H1 (cell line): ENCODE data around the gene LHFPL2. TPM values are rescaled to one million over a fixed set of nuclear protein-coding genes. Genes with fewer than 3 reads are reported as not detected.

Experiments used
- CTCF ChIA-PET: fragments of 300-600 bp; sonication (Branson Sonifier 250); formaldehyde crosslinking; loops from one replicate; lab custom pipeline; 2021; ENCODE audit not compliant: partially characterized antibody; lab: Charles Lee
- POLR2A ChIA-PET: fragments of 300-600 bp; sonication (Branson Sonifier 250); formaldehyde crosslinking; loops from one replicate; lab custom pipeline; 2021; ENCODE audit warnings: inconsistent platforms; ENCODE audit not compliant: partially characterized antibody; lab: Charles Lee
- DNase-seq, 2 experiments: peaks; one replicate each; pipeline versions ENCODE4 v3.0.0 to v3.0.0-alpha.2; 2010 to 2022; ENCODE audit warnings: low spot score in 2 of 2, low read depth in 1 of 2, mixed read lengths in 1 of 2
- FAIRE-seq: peaks from 2 replicates; lab custom pipeline; 2011; peaks lifted over from hg19 to GRCh38; lab: Jason Lieb, UNC
- H2AFZ ChIP-seq: 2 replicates; pipeline ENCODE4 v1.8.1; 2012; ENCODE audit warnings: low read length, inconsistent platforms
- H2AK5ac ChIP-seq: 2 replicates; pipeline ENCODE4 v1.6.1; 2013; ENCODE audit warnings: low read depth, low read length
- H2BK120ac ChIP-seq: replicated peaks from 2 replicates; pipeline ENCODE3; 2013; ENCODE audit warnings: low read depth, low read length, inconsistent platforms
- H2BK12ac ChIP-seq: 2 replicates; pipeline ENCODE4 v1.6.1; 2013; ENCODE audit warnings: low read depth, low read length
- H2BK15ac ChIP-seq: 2 replicates; pipeline ENCODE4 v1.6.1; 2013; ENCODE audit warnings: low read length
- H2BK20ac ChIP-seq: 2 replicates; pipeline ENCODE4 v1.6.1; 2013; ENCODE audit warnings: low read length
- H2BK5ac ChIP-seq: 2 replicates; pipeline ENCODE4 v1.6.1; 2013; ENCODE audit warnings: low read depth, low read length
- H3K14ac ChIP-seq: 2 replicates; pipeline ENCODE4 v1.6.1; 2013; ENCODE audit warnings: inconsistent platforms; ENCODE audit not compliant: insufficient read length
- H3K18ac ChIP-seq: 2 replicates; pipeline ENCODE4 v1.6.1; 2013; ENCODE audit warnings: low read length; ENCODE audit errors: extremely low read depth
- H3K23ac ChIP-seq: 2 replicates; pipeline ENCODE4 v1.6.1; 2013; ENCODE audit warnings: inconsistent platforms; ENCODE audit not compliant: insufficient read length
- H3K23me2 ChIP-seq: 2 replicates; pipeline ENCODE4 v1.6.1; 2013; ENCODE audit warnings: low read depth, low read length
- H3K27ac ChIP-seq: 2 replicates; pipeline ENCODE4 v1.6.1; 2011; ENCODE audit warnings: low read depth, low read length, inconsistent platforms
- H3K27me3 ChIP-seq, 4 experiments: replicated peaks in 1 of 4; 1 replicate in 1 of 4; 2 replicates in 3 of 4; pipeline versions ENCODE4 v1.6.1 to v1.8.1; 2011 to 2013; ENCODE audit warnings: low read length in 3 of 4, mild to moderate bottlenecking in 3 of 4, inconsistent platforms in 2 of 4, mixed read lengths in 2 of 4, moderate library complexity in 1 of 4; ENCODE audit not compliant: control insufficient read depth in 3 of 4, insufficient read depth in 3 of 4; ENCODE audit errors: extremely low read depth in 1 of 4
- H3K36me3 ChIP-seq, 4 experiments: 2 replicates each; pipeline versions ENCODE4 v1.6.1 to v1.8.1; 2011 to 2013; ENCODE audit warnings: mild to moderate bottlenecking in 4 of 4, low read length in 3 of 4, moderate library complexity in 2 of 4, control low read depth in 1 of 4, inconsistent platforms in 1 of 4; ENCODE audit not compliant: insufficient read depth in 4 of 4, control insufficient read depth in 2 of 4
- H3K4ac ChIP-seq: replicated peaks from 2 replicates; pipeline ENCODE3; 2013; ENCODE audit warnings: low read length, low read depth, mixed read lengths, inconsistent platforms; ENCODE audit not compliant: insufficient read length
- H3K4me1 ChIP-seq, 4 experiments: replicated peaks in 1 of 4; 1 replicate in 1 of 4; 2 replicates in 3 of 4; pipeline versions ENCODE4 v1.6.1 to v1.8.1; 2011 to 2013; ENCODE audit warnings: low read length in 3 of 4, inconsistent platforms in 2 of 4, mixed read lengths in 1 of 4; ENCODE audit not compliant: insufficient read depth in 4 of 4, control insufficient read depth in 3 of 4
- H3K4me2 ChIP-seq, 2 experiments: 2 replicates each; pipeline versions ENCODE4 v1.6.1 to v1.8.1; 2011 to 2013; ENCODE audit warnings: low read depth in 2 of 2, low read length in 2 of 2, control low read depth in 1 of 2, inconsistent platforms in 1 of 2, mild to moderate bottlenecking in 1 of 2; ENCODE audit not compliant: insufficient read depth in 1 of 2
- H3K4me3 ChIP-seq, 4 experiments: fragments of 200-600, 300-600 bp in 1 of 4; sonication (generic), shearing (Covaris generic), sonication (Bioruptor Twin) in 1 of 4; 2 replicates each; pipeline versions ENCODE4 v1.5.1 to v1.8.1; 2011 to 2016; ENCODE audit warnings: low read length in 4 of 4, low read depth in 3 of 4, control low read depth in 2 of 4, inconsistent platforms in 2 of 4, mild to moderate bottlenecking in 2 of 4, mixed read lengths in 1 of 4, moderate library complexity in 1 of 4; ENCODE audit not compliant: insufficient read depth in 2 of 4; ENCODE audit errors: extremely low read depth in 1 of 4
- H3K56ac ChIP-seq: replicated peaks from 2 replicates; pipeline ENCODE3; 2013; ENCODE audit warnings: low read depth, mild to moderate bottlenecking, mixed read lengths, low read length, inconsistent platforms; ENCODE audit not compliant: insufficient read length
- H3K79me1 ChIP-seq: 2 replicates; pipeline ENCODE4 v1.6.1; 2013; ENCODE audit warnings: low read depth, low read length, control low read depth
- H3K79me2 ChIP-seq, 2 experiments: 2 replicates each; pipeline versions ENCODE4 v1.6.1 to v1.8.1; 2012 to 2013; ENCODE audit warnings: low read length in 2 of 2, mild to moderate bottlenecking in 2 of 2, inconsistent platforms in 1 of 2; ENCODE audit not compliant: insufficient read depth in 2 of 2, control insufficient read depth in 1 of 2
- H3K9ac ChIP-seq, 4 experiments: replicated peaks in 1 of 4; 1 replicate in 1 of 4; 2 replicates in 3 of 4; pipeline versions ENCODE4 v1.6.1 to v1.8.1; 2011 to 2013; ENCODE audit warnings: low read depth in 3 of 4, low read length in 3 of 4, control low read depth in 2 of 4, mild to moderate bottlenecking in 2 of 4, moderate library complexity in 2 of 4, inconsistent platforms in 1 of 4; ENCODE audit errors: extremely low read depth in 1 of 4
- H3K9me3 ChIP-seq, 2 experiments: 2 replicates each; pipeline versions ENCODE4 v1.6.1 to v1.8.1; 2012 to 2013; ENCODE audit warnings: mild to moderate bottlenecking in 2 of 2, moderate library complexity in 2 of 2, control low read depth in 1 of 2, inconsistent platforms in 1 of 2, low read depth in 1 of 2, low read length in 1 of 2, mixed read lengths in 1 of 2; ENCODE audit not compliant: insufficient read depth in 2 of 2
- H4K20me1 ChIP-seq, 2 experiments: replicated peaks in 1 of 2; 2 replicates each; pipeline versions ENCODE3 to v1.8.1; 2011 to 2013; ENCODE audit warnings: inconsistent platforms in 2 of 2, low read length in 2 of 2, mild to moderate bottlenecking in 1 of 2; ENCODE audit not compliant: insufficient read depth in 2 of 2, control insufficient read depth in 1 of 2
- H4K5ac ChIP-seq: 2 replicates; pipeline ENCODE4 v1.6.1; 2013; ENCODE audit warnings: low read length, low read depth, mixed read lengths, inconsistent platforms; ENCODE audit not compliant: insufficient read length
- H4K8ac ChIP-seq: 2 replicates; pipeline ENCODE4 v1.8.0; 2013; ENCODE audit warnings: mild to moderate bottlenecking, moderate library complexity, low read length, inconsistent platforms; ENCODE audit not compliant: insufficient read depth; ENCODE audit errors: extremely low read depth
- H4K91ac ChIP-seq: replicated peaks from 2 replicates; pipeline ENCODE3; 2013; ENCODE audit warnings: low read length, mixed read lengths, inconsistent platforms; ENCODE audit not compliant: insufficient read length
- ASH2L ChIP-seq: fragments of 200-600, 300-600 bp; sonication (generic); IDR thresholded peaks from one replicate; pipeline ENCODE4 v1.7.1; 2017; ENCODE audit warnings: low read length
- BCL11A ChIP-seq, 2 experiments: IDR thresholded peaks; one replicate each; pipeline ENCODE4 v1.6.1; 2011; ENCODE audit warnings: low read depth in 2 of 2, low read length in 2 of 2, mild to moderate bottlenecking in 2 of 2
- CTBP2 ChIP-seq: IDR thresholded peaks from 2 replicates; pipeline ENCODE4 v1.7.0; 2011; ENCODE audit warnings: borderline replicate concordance, mild to moderate bottlenecking, moderate library complexity, mixed read lengths, low read length; ENCODE audit not compliant: insufficient read depth, insufficient read length
- EGR1 ChIP-seq: IDR thresholded peaks from 2 replicates; pipeline ENCODE4 v1.6.1; 2011; ENCODE audit warnings: low read depth, low read length, borderline replicate concordance
- MAFK ChIP-seq: IDR thresholded peaks from 2 replicates; pipeline ENCODE4 v1.6.1; 2012; ENCODE audit warnings: low read depth, mild to moderate bottlenecking, improper control_type of control experiment, low read length
- MAX ChIP-seq: IDR thresholded peaks from 2 replicates; pipeline ENCODE4 v1.6.1; 2012; ENCODE audit warnings: inconsistent platforms
- POU5F1 ChIP-seq: IDR thresholded peaks from 2 replicates; pipeline ENCODE4 v1.6.1; 2011; ENCODE audit warnings: low read depth, mild to moderate bottlenecking, low read length, moderate library complexity
- RNF2 ChIP-seq: fragments of 200-900, 300-1000 bp; sonication (generic); IDR thresholded peaks from 2 replicates; pipeline ENCODE4 v1.7.1; 2016; ENCODE audit warnings: borderline replicate concordance, low read depth, mild to moderate bottlenecking, antibody characterized with exemption, low read length; ENCODE audit not compliant: poor library complexity, severe bottlenecking; ENCODE audit errors: missing control alignments
- SIRT6 ChIP-seq: IDR thresholded peaks from one replicate; pipeline ENCODE4 v1.7.1; 2012; ENCODE audit warnings: low read length, inconsistent platforms
- SIX5 ChIP-seq: IDR thresholded peaks from 2 replicates; pipeline ENCODE4 v1.6.1; 2011; ENCODE audit warnings: mild to moderate bottlenecking, low read depth, low read length
- TAF1 ChIP-seq: IDR thresholded peaks from 2 replicates; pipeline ENCODE4 v1.6.1; 2011; ENCODE audit warnings: mild to moderate bottlenecking, low read depth, low read length
- TAF7 ChIP-seq: optimal IDR thresholded peaks from 2 replicates; pipeline ENCODE3; 2011; ENCODE audit warnings: low read depth, mild to moderate bottlenecking, inconsistent platforms, low read length, moderate library complexity, borderline replicate concordance
- TEAD4 ChIP-seq: IDR thresholded peaks from 2 replicates; pipeline ENCODE4 v1.6.1; 2012; ENCODE audit warnings: low read depth, low read length, inconsistent platforms, mixed read lengths
- WGBS, 2 experiments: shearing (Covaris generic) in 1 of 2; methylation state at CpG; one replicate each; pipeline versions ENCODE4 v1.1.6 to v1.1.7; 2013 to 2015; ENCODE audit warnings: low lambda C conversion rate in 2 of 2, mixed read lengths in 2 of 2, inconsistent platforms in 1 of 2, low coverage in 1 of 2, missing lambda C conversion rate in 1 of 2; ENCODE audit not compliant: insufficient replicate concordance in 2 of 2, insufficient coverage in 1 of 2, insufficient read length in 1 of 2; ENCODE audit errors: extremely low coverage in 1 of 2, missing lambda C conversion rate in 1 of 2; 5-methylcytosine and 5-hydroxymethylcytosine counted together
- polyA plus RNA-seq, 7 experiments: library from polyadenylated mRNA; depleted of rRNA in 3 of 7; stranded (reverse) in 5 of 7; unstranded in 2 of 7; fragments of >200 nt in 5 of 7; fragments of 200-250 nt in 2 of 7; gene quantifications; 1 replicate in 5 of 7; 2 replicates in 1 of 7; 4 replicates in 1 of 7; pipeline versions ENCODE4 v1.2.1 to v1.2.3, GENCODE V29; 2011 to 2013; ENCODE audit warnings: missing spikeins in 2 of 7, mixed read lengths in 2 of 7
- total RNA-seq: library from RNA; stranded (reverse); fragmentation: NEBNext Ultra II Directional; extraction: Animal tissue kit (Norgen Biotek cat#: 25700); gene quantifications from 2 replicates; pipeline ENCODE4 v1.2.1, GENCODE V29; 2021

The LHFPL2 gene
- total and polyA plus RNA-seq, 2 of the 8 experiments (the other 6 are each of a cell fraction or from before 2014, with no cell fraction given): 9.6 to 43.0 TPM

- H3K36me3 ChIP-seq: peaks cover 0 to 17% (median 4%) of the 10 kb centered on the region in 4 experiments; a peak in 5 of 8 replicates
- WGBS, 2 experiments: 92% methylated on average over 3 of the region's 3 CpGs; no CpG with 5 or more reads in 1 of the 2 experiments
These were observed 164.6 kb downstream of the LHFPL2 start for GRCh38 chr5:78483809-78484521.

More at GRCh38 chr5:78483809-78484521, 164.6 kb downstream of the LHFPL2 start:
- DNase-seq (no peak), FAIRE-seq (peak; percentile 45)
- Histone ChIP-seq H3K4me3 (no peak overlapping the region), H3K4me2 (no peak overlapping the region), H2BK15ac (no peak overlapping the region), H3K79me1 (no peaks in the 10 kb centered on the region; the same call in none of the 2 replicates), H2AK5ac (no peak overlapping the region), H3K56ac (no peak overlapping the region), H3K23ac (no peak overlapping the region), H3K9me3 (no peaks in the 10 kb centered on the region), H2BK20ac (no peak overlapping the region), H3K4me1 (no peaks in the 10 kb centered on the region), H3K18ac (no peak overlapping the region), H2AFZ (no peak overlapping the region), H3K79me2 (no peaks in the 10 kb centered on the region), H3K27ac (no peak overlapping the region), H2BK5ac (no peak overlapping the region), H3K27me3 (no peaks in the 10 kb centered on the region), H4K5ac (no peak overlapping the region), H4K20me1 (no peaks in the 10 kb centered on the region), H4K8ac (no peak overlapping the region), H3K4ac (no peak overlapping the region), H4K91ac (no peak overlapping the region), H3K23me2 (no peaks in the 10 kb centered on the region; the same call in 1 of the 2 replicates), H2BK120ac (no peak overlapping the region), H2BK12ac (no peak overlapping the region), H3K14ac (no peak overlapping the region), H3K9ac (peak overlapping the region in 1 of 4 experiments; percentile 26; a peak in 1 of 7 replicates)
- CTCF ChIA-PET: interaction anchor here (1.0 to 1.6 kb wide), 3 partner anchors 10 to 163 kb away, joined by 4 to 6 read pairs (median 4); no protein-coding TSS in a partner anchor
- POLR2A ChIA-PET: no interaction called here
- TF ChIP-seq BCL11A (IDR thresholded peaks at IDR 0.05; ENCODE audit: low read depth in 2 of 2, low read length in 2 of 2) (no peak), RNF2 (no peak), TEAD4 (no peak), SIX5 (no peak), MAX (no peak), CTBP2 (no peak), POU5F1 (no peak), TAF1 (no peak), ASH2L (no peak), MAFK (no peak), SIRT6 (no peak), TAF7 (no peak), EGR1 (no peak)
